Fibroblast of mammary gland (primary cell): ENCODE results near the gene JARID2.

Source experiments
- DNase-seq: peaks from one replicate; pipeline ENCODE4 v3.0.0-alpha.2; 2010; ENCODE audit warnings: low read depth
- H3K4me3 ChIP-seq: 2 replicates; pipeline ENCODE4 v1.5.1; 2011; ENCODE audit warnings: low read depth, mild to moderate bottlenecking, low read length, moderate library complexity; ENCODE audit not compliant: control insufficient read depth
- TF ChIP-seq, protein P1 (sequence below): conservative IDR thresholded peaks from 2 replicates; pipeline ENCODE4 v1.5.1; 2011; ENCODE audit warnings: low read depth, low read length, inconsistent platforms; ENCODE audit not compliant: control insufficient read depth, insufficient read depth

The JARID2 gene

DNA sequence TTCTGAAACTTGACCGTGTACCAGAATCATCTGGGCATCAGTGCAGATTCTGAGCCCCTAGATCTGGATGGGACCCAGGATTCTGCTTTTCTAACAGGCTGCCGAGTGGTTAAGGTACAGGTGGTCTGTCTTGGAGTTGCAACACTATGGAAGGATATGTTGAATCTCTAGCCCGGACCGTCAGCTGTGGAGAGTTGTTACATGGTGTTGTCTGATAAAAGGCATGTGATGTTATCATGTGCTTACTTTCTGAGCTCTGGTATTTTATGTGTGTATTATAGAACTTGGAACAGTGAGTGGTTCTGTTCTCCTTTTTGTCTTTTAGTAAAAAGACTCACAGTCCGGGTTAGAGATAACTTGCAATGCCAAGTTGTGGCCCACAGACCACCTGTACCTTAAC is 123.0 kb downstream of the JARID2 start:
- no peak overlapping the region for H3K4me3 ChIP-seq
- no peak for DNase-seq
- TF ChIP-seq, protein P1, sequence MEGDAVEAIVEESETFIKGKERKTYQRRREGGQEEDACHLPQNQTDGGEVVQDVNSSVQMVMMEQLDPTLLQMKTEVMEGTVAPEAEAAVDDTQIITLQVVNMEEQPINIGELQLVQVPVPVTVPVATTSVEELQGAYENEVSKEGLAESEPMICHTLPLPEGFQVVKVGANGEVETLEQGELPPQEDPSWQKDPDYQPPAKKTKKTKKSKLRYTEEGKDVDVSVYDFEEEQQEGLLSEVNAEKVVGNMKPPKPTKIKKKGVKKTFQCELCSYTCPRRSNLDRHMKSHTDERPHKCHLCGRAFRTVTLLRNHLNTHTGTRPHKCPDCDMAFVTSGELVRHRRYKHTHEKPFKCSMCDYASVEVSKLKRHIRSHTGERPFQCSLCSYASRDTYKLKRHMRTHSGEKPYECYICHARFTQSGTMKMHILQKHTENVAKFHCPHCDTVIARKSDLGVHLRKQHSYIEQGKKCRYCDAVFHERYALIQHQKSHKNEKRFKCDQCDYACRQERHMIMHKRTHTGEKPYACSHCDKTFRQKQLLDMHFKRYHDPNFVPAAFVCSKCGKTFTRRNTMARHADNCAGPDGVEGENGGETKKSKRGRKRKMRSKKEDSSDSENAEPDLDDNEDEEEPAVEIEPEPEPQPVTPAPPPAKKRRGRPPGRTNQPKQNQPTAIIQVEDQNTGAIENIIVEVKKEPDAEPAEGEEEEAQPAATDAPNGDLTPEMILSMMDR = no peak

GRCh38 chr6:15369838-15370237 is 124.0 kb downstream of the JARID2 start:
- TF ChIP-seq, protein P1 = no peak
- no peak overlapping the region for H3K4me3 ChIP-seq
- DNase-seq = no peak

DNA sequence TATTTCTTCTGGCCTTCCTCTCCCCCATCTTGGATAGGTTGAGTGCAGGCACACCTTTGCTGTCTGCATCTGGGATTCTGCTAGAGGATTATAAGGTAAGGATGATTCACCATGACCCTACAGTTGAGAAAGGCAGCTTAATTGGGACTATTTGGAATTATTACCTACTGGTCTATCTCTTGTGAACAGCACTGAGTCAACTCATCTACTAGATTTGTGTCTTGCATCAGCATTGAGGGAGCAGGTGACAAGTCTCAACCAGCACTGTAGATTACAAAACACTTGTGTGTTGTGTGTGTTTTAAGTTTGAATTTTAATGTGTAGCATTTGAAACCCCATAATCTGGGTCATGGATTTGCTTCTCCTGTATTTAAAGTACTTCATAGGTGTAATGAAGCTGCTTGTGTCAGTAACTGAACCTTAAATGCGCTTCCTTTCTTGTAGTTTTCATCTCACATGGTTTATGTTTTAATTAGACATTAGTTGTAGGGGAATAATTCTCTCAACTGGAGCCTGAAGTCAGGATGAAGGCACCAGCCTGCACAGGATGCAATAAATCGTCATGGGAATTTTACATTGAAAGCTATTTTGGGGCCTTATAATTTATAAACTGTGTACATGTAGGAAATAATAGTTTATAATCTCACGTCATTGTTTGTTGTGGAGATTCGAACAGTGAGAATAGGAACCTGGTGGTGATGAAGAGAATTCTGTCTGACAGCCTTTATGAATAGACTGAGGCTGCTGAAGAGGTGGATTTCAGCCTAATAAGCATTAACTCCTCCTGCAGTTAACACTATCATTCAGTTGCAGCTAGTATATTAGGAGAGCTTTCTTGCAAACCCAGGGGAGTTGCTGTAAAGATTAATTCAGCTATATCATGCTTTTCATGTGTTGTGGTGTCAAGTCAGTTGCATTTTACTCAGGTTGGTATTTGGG is 125.1 kb downstream of the JARID2 start:
- TF ChIP-seq, protein P1 = no peak
- no peak for DNase-seq
- no peak overlapping the region for H3K4me3 ChIP-seq

DNA sequence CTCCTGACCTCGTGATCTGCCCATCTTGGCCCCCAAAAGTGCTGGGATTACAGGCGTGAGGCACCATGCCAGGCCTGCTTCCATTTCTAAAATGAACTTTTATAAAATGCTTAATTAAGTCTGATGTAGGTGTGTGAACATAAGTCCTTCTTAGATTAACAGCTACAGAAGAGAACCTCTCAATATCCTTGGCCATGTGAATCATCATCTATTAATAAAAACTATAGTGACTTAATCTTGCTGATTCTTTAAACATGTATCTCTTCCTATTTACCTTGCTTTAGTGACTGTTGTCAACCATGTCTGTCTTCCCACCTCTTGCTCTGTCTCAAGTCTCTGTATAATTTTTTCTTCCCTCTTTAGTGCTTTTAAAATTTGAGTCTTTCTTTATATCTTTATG is 127.1 kb downstream of the JARID2 start:
- DNase-seq = no peak
- TF ChIP-seq, protein P1 = no peak
- H3K4me3 ChIP-seq = no peak overlapping the region

DNA sequence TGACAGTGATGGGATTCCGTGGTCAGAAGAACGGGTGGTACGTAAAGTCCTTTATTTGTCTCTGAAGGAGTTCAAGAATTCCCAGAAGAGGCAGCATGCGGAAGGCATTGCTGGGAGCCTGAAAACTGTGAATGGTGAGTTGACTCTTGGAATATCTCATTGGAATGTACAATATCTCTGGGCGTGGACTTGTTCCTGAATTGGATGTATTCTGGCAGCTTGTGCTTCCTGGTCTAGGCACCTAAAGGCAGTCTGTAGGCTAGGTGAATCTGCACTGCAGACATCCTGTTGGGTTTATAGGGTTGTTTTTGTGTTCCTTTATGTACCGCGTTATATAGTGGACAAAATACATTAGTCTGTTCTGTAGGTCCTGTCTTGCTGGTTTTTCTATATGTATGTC is 128.2 kb downstream of the JARID2 start:
- no peak for DNase-seq
- H3K4me3 ChIP-seq = no peak overlapping the region

DNA sequence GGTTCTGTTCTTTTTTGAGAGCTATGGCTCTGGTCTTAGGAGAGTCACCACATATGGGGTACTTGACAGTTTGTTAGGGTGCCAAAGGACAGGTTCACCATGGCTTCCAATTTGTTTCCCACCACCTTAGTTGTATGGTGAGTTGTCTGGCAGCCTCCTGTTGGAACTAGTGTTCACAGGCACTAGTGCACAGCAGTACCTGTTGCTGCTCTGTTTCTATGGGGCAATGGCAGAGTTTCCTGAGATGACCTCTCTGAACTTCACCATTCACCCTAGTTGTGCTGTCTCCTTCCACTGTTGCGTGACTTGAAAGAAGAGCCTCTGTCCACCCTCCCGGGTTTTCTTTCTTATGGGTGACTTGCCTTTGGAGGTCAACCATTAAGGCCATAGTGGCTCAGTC is 129.1 kb downstream of the JARID2 start:
- DNase-seq = no peak
- no peak overlapping the region for H3K4me3 ChIP-seq
- TF ChIP-seq, protein P1 = no peak

More for the DNA sequence above, 128.2 kb downstream of the JARID2 start:
- TF ChIP-seq, protein P1 = no peak
